ENCODE results near the gene NUP54. TPM values are rescaled to one million over a fixed set of nuclear protein-coding genes. Genes with fewer than 3 reads are reported as not detected.

The NUP54 gene
- total and polyA plus RNA-seq, 9 of the 15 experiments (the other 6 are each of a cell fraction or from before 2014, with no cell fraction given) = 29.6 to 115 (median 67.7) TPM

GRCh38 chr4:76074993-76075600 lies 73.1 kb downstream of the NUP54 start:
- WGBS (ENCODE audit: insufficient coverage, low coverage, missing lambda C conversion rate) = 9% methylated on average over 4 of the region's 4 CpGs
- no peak for TF ChIP-seq FOXO4 (CRISPR knock-in tag; IDR thresholded peaks at IDR 0.05)
- no peak for TF ChIP-seq ZNF134 (CRISPR knock-in tag; conservative IDR thresholded peaks at IDR 0.05)
- TF ChIP-seq NFYB (IDR thresholded peaks at IDR 0.05; ENCODE audit: extremely low read depth, insufficient read length) = no peak
- no peak for TF ChIP-seq MYNN (IDR thresholded peaks at IDR 0.05)
- TF ChIP-seq MYNN (CRISPR knock-in tag; IDR thresholded peaks at IDR 0.05) = no peak
- TF ChIP-seq ZNF592 (IDR thresholded peaks at IDR 0.05) = no peak
- no TSS peak for BruUV-seq (replicated peaks)
- FAIRE-seq = no peak
- intact Hi-C loops (cut with micrococcal nuclease) = no loop called here
- Histone ChIP-seq H3K79me2 (ENCODE audit: control insufficient read depth, insufficient read depth, low read length) (no peaks in the 10 kb centered on the region), H3K27me3 (ENCODE audit: control insufficient read depth in 2 of 2, insufficient read depth in 2 of 2, low read length in 2 of 2) (no peaks in the 10 kb centered on the region), H3K4me1 (replicated peaks in 1 of 2; ENCODE audit: control insufficient read depth in 2 of 2, insufficient read depth in 2 of 2, low read length in 2 of 2) (no peaks in the 10 kb centered on the region), H2AFZ (ENCODE audit: low read depth, low read length) (no peak overlapping the region), H3K9ac (ENCODE audit: insufficient read depth in 1 of 2, low read depth in 2 of 2, low read length in 2 of 2) (no peak overlapping the region), H3K4me2 (ENCODE audit: insufficient read depth, low read length) (no peak overlapping the region), H3K9me1 (ENCODE audit: control insufficient read depth, insufficient read depth, low read length) (no peaks in the 10 kb centered on the region), H3K27ac (ENCODE audit: extremely low read depth, low read depth, low read length) (no peak overlapping the region), H3K36me3 (ENCODE audit: control insufficient read depth, insufficient read depth, low read length) (no peaks in the 10 kb centered on the region), H3K9me3 (replicated peaks; ENCODE audit: control insufficient read depth, insufficient read depth, low read depth, low read length) (no peaks in the 10 kb centered on the region), H3K4me3 (no peak overlapping the region), H4K20me1 (replicated peaks; ENCODE audit: control insufficient read depth, insufficient read depth, low read length) (no peaks in the 10 kb centered on the region)
- in situ Hi-C loops (cut with MboI) = no loop called here
- no peak for DNase-seq (ENCODE audit: extremely low read depth in 1 of 4, low spot score in 3 of 4)
- ChIA-PET CTCF (ENCODE audit: low intra/inter-chr PET ratio) (no interaction called here), POLR2A (interaction anchor here (0.6 kb wide), 1 partner anchor 30 kb away, joined by 3 read pairs; no protein-coding TSS in a partner anchor)
- ATAC-seq = no peak

Data from K562 (cell line).